NK-92 treated with Interleukin-12 subunit alpha and Interleukin-12 subunit beta, amount 100 ng/mL, for 24 hours (cell line): ENCODE results near the gene CINP.
"Not testable (repeated sequence)": the region's sequence is repeated elsewhere in the genome, so short reads cannot be mapped to it uniquely, and the experiment has no call there.

Source experiments
- DNase-seq: peaks from one replicate; lab custom pipeline; 2025; lab: John Stamatoyannopoulos, UW

CINP gene

DNA sequence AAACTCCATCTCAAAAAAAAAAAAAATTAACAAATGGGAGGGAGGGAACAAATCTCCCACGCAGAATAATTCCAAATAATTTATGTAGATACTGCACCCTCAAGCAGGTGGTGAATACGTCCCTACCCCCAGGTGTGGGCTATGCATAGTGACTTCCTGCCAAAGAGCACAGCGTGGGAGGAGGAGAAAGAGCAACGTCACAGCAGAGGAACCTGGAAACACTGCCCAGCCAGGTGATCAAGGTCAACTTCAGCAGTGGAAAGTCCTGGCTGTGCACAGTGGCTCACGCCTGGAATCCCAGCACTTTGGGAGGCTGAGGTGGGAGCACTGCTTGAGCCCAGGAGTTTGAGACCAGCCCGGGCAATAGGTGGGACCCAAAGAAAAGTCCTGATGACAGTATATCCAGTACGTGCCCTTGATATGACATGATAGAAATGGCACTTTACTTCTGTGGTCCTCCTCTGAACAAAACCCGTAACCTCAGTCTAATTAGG lies 9.5 kb downstream of the CINP start:
- no peak for DNase-seq

- no peak for DNase-seq
These were observed 10.5 kb downstream of the CINP start for GRCh38 chr14:102352213-102352612.

DNA sequence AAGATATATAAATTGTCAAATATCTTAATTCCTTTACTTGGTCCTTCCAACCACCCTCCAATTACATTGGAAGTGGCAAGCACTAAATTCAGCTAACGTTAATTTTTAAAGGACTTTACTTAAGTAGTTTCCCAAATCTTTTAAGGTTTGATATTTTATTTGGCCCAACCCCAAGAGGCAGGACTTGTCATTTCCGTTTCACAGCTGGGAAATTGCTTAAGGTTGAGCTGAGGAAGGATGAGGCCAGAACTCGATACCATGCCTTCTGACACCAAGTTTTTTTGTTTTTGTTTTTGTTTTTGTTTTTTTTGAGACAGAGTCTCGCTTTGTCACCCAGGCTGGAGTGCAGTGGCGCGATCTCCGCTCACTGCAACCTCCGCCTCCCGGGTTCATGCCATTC lies 11.1 kb downstream of the CINP start:
- DNase-seq: not testable (repeated sequence)

GRCh38 chr14:102351023-102351422 lies 11.7 kb downstream of the CINP start:
- no peak for DNase-seq

DNA sequence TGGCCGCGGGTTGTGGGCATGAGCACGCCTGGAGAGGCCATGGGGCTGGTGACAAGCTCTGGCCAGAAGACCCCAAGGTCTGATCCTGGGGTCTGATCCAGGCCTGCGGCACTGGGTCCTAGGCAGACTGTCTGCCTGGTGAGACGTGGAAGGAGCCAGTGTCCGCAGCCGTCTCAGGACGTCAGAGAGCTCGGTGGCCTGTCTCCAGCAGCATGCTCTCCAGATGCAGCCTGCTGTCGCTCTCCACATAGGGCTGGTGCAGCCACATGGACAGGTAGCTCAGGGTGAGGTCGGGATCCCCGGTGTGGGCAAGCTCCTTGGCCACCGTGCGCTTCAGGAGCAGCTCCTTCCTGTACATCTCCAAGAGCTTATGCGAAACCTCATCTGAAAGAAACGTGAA lies 14.3 kb downstream of the CINP start:
- DNase-seq: no peak

DNA sequence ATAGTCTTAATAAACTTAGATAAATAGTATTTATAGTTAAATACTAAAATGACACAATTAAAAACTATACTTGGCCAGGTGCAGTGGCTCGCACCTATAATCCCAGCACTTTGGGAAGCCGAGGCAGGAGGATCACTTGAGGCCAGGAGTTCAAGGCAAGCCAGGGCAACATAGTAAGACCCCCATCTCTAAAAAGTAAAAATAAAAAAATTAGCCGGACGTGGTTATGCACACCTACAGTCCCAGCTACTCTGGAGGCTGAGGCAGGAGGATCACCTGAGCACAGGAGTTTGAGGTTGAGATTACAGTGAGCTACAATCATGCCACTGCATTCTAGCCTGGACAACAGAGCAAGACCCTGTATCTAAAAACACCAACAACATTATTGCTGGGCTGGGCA lies 16.0 kb downstream of the CINP start:
- DNase-seq: no peak

DNA sequence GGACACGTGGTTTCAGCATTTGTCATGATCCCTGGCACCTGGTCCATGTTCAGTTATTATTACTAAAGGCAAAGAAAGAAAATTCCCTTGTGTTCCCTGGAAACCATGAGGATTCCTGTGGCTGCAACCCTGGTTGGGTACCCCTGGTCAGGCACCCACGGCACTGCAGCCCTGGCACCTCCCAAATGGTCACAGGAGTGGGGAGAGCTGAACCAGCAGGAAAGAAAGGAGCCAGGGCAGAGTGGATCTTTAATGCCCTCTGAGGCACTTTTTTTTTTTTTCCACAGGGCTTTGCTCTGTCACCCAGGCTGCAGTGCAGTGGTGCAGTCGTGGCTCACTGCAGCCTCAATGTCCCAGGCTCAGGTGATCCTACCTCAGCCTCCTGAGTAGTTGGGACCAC lies 17.5 kb downstream of the CINP start:
- DNase-seq: no peak

- no peak for DNase-seq
These were observed 18.2 kb downstream of the CINP start for GRCh38 chr14:102344485-102344884.

DNA sequence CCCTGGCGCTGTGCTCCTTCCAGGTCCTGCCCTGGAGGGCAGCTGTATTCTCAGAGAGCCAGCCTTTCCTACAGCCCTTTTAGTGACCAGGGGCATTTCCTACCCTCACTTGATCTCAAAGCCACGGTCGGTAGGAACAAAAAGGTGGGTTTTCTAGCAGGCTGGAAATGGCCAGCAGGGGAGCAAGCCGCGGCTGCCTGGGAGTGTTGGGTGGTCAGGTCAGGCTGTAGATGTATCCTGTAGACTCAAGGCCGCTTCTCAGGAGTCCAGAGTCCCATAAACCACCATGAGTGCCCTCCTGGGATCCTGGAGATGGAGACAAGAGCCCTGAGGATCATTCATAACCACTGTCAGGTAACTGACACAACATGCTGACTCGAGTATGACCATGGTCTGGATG lies 18.6 kb downstream of the CINP start:
- DNase-seq: no peak

GRCh38 chr14:102342238-102342637 lies 20.5 kb downstream of the CINP start:
- DNase-seq: no peak

DNA sequence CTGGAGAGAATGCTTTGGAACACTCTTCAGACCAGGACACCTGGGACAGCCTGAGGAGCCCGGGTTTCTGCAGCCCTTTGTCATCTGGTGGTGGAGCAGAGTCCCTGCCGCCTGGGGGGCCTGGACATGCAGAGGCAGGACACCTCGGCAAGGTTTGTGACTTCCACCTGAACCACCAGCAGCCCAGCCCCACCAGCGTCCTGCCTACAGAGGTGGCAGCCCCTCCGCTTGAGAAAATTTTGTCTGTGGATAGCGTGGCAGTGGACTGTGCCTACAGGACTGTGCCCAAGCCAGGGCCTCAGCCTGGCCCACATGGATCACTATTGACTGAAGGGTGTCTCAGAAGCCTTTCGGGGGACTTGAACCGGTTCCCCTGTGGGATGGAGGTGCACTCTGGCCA lies 21.1 kb downstream of the CINP start:
- no peak for DNase-seq

DNA sequence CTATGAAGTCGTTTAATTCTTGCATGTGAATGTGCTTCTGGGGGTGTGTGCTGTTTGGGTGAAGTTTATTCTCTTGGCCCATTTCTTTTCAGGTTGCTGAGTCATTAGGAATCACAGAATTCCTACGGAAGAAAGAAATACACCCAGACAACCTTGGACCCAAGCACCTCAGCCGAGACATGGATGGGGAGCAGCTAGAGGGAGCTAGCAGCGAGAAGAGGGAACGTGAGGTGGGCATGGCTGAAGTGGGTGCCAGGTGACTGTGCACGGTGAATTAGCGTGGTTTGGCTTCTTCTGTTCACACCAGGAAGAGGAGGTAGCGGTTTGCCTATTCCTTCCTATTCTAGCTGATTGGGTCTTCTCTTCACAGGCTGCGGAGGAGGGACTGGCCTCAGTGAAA lies 24.0 kb downstream of the CINP start:
- no peak for DNase-seq

- no peak for DNase-seq
These were observed 27.5 kb downstream of the CINP start for GRCh38 chr14:102335163-102335562.

GRCh38 chr14:102333795-102334705 lies 28.6 kb downstream of the CINP start:
- DNase-seq: no peak

DNA sequence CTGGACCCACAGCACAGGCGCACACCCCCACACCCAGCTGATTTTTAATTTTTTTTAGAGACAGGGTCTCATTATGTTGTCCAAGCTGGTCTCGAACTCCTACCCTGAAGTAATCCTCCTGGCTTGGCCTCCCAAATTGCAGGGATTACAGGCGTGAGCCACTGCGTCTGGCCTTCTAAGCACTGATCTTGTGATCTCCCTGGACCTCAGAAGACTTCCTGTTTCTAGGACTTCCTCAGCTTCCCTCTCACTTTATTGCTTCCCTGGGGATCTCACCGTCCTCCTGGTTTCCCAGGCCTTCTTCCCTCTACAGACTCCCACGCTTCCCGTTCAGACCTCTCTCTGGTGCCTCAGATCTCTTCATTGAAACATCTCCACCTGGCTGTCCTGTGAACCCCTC lies 29.3 kb downstream of the CINP start:
- no peak for DNase-seq

GRCh38 chr14:102330806-102331205 lies 31.9 kb downstream of the CINP start:
- no peak for DNase-seq

GRCh38 chr14:102329381-102329780 lies 33.3 kb downstream of the CINP start:
- DNase-seq: not testable (repeated sequence)

GRCh38 chr14:102326583-102326982 lies 36.1 kb downstream of the CINP start:
- no peak for DNase-seq

GRCh38 chr14:102325791-102326345 lies 36.8 kb downstream of the CINP start:
- no peak for DNase-seq

DNA sequence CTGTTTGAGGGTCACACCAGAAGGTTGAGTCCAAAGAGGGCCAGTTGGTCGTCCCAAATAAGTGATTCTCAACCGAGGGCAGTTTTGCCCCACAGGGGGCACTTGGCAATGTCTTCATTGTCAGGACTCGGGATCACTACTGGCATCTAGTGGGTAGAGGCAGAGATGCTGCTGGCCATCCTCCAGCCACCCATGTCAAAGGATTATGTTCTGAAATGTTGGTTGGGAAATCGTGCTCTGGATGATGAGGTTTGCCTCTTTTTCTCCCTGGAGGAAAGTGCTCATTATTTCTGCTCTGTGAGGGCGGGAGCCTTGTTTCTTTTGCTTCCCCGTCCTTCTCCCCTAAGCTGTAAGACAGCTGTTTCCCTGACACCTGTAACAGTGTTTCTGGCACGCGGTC lies 39.6 kb downstream of the CINP start:
- DNase-seq: no peak

DNA sequence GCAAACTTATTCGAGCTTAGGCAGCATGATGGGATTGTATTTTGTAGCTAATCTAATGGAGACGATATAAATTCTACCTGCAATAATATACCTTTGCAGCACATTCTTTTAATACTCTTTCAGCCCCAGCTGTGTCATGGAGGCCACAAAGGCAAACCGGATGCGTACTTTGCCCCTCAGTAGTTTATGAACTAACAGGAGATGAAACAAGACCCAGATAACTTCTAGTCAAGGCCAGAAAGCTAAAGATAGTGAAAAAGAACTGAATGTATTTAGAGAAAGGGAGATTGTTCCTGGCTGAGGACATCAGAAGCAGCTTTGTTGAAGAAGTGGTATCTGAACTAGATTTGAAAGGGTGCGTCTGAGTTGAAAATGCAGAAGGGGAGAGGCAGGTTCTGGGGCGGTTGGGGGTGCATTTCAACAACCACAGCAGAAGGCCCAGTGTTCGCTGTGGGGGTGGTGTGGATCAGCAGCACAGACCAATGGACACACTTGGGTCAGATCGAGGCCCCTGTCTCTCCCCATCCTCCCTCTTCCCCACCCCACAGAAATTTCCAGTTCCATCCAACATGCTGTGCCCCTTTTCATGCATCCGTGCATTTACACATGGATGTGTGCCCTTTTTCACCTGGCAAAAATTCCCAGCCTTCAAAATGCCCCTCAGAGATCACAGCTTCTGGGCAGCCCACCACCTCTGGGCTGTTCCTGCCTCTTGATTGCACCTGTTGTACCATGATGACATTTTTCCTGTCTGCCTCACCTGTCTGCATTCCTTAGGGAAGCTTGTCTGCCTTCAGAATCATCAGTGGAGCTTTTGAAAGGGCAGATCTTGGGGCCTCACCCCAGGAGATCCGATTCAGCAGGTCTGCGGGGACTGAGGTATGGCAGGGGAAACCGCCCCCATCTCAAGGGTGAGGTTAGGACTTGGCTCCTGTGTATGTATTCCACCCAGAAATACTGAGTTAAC lies 41.0 kb downstream of the CINP start:
- no peak for DNase-seq

GRCh38 chr14:102320671-102321455 lies 41.8 kb downstream of the CINP start:
- DNase-seq: no peak
